Fibroblast of the aortic adventitia (primary cell): ENCODE data around the gene ZNF778. TPM values are rescaled to one million over a fixed set of nuclear protein-coding genes. Genes with fewer than 3 reads are reported as not detected.

Source experiments
- DNase-seq: peaks from one replicate; pipeline ENCODE4 v3.0.0-alpha.2; 2010; ENCODE audit warnings: low read depth
- H3K4me3 ChIP-seq: 2 replicates; pipeline ENCODE4 v1.5.1; 2011; ENCODE audit warnings: low read depth, mild to moderate bottlenecking, control low read depth, low read length, moderate library complexity
- CTCF ChIP-seq: IDR thresholded peaks from 2 replicates; pipeline ENCODE4 v1.5.1; 2011; ENCODE audit warnings: mild to moderate bottlenecking, low read length, control low read depth, inconsistent platforms; ENCODE audit not compliant: insufficient read depth
- total RNA-seq: library from RNA; depleted of rRNA; stranded (reverse); fragments of >200 nt; gene quantifications from 2 replicates; pipeline ENCODE4 v1.2.3, GENCODE V29; 2012; ENCODE audit warnings: low replicate concordance

ZNF778 gene
- total RNA-seq, 1 donor: 8.0 TPM

GRCh38 chr16:89280546-89281188, 63.2 kb downstream of the ZNF778 start:
- no peak for TF ChIP-seq CTCF
- DNase-seq: no peak

DNA sequence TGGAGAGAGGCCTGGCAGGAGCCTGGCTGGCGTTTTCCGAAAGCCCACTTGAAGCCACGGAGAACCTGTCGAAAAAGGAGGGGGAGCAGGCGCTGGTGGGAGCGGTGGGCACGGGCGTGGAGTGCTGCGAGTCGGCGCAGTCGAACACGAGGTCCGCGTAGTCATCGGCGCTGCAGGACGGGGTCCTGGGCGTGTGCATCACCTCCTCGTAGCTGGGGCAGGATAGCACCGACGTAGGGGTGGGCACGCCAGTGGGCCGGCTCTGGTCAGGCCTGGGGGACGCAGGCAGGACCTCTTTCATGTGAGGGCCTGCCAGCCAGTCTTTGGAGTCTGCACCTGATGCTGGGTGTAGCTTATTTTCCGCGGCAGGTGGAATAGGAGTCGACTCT, 63.7 kb downstream of the ZNF778 start:
- no peak for DNase-seq
- TF ChIP-seq CTCF: no peak
- no peak overlapping the region for H3K4me3 ChIP-seq

More at GRCh38 chr16:89280546-89281188, 63.2 kb downstream of the ZNF778 start:
- H3K4me3 ChIP-seq: no peak overlapping the region

DNA sequence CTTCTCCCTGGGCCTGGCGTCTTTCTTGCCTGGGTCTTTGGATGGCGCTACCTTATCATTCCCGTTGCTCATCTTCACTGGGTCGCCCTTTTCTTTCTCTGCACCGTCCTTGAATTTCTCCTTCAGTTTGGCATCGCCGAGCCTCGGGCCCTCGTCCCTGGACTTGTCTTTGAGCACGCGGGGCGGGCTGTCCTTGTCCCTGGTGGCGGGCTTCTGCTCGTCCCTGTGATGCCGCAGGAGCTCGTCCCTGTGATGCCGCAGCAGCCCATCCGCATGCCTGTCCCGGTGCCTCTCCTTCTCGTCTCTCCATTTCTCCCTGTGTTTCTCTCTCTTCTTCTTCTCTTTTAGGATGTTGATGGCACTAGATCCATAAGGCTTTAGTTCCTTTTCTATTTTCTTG, 64.3 kb downstream of the ZNF778 start:
- no peak overlapping the region for H3K4me3 ChIP-seq
- TF ChIP-seq CTCF: no peak
- DNase-seq: no peak

- no peak overlapping the region for H3K4me3 ChIP-seq
- no peak for DNase-seq
- TF ChIP-seq CTCF: no peak
These were observed 65.0 kb downstream of the ZNF778 start for GRCh38 chr16:89282523-89282922.

DNA sequence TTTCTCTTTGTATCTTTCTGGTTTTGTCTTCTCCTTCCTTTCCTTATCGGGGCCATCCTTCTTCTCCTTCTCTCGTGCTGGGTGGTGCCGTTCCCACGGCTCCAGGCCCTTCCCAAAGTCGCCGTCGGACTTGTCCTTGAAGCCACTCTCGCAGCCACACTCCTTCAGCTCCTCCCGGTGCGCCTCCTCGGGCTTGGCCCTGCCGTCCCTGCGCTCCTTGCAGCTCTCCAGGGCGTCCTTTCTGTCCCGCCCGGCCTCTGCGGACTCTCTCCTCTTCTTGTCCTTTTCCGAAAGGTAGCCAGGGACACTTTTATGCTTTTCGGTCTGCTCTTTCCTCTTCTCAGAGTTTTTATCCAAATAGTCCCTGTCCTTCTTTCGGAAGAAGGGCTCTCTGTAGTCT, 65.9 kb downstream of the ZNF778 start:
- no peak overlapping the region for H3K4me3 ChIP-seq
- TF ChIP-seq CTCF: no peak
- no peak for DNase-seq

GRCh38 chr16:89285381-89285780, 67.9 kb downstream of the ZNF778 start:
- TF ChIP-seq CTCF: no peak
- H3K4me3 ChIP-seq: no peak overlapping the region
- no peak for DNase-seq

DNA sequence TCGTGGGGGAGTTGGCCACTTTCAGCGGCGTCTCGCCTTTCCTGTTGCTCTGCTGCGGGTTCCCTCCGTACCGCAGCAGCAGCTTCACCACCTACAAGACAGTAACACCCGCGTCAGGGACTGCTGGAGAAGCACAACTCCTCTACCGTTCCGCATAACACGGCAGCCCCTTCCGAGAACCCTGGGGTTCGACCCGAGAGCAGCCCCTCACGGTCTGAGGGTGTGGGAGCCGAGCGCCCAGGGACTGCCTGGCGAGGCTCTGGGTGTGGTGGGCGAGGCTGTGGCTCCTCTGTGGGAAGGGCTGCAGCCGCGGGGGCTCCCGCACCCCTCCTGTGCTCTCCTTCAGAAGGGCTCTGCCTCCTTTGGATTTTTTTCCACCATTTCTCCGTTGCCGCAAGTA, 68.6 kb downstream of the ZNF778 start:
- TF ChIP-seq CTCF: no peak
- DNase-seq: no peak

More for the DNA sequence above, 68.6 kb downstream of the ZNF778 start:
- H3K4me3 ChIP-seq: no peak overlapping the region
